Psoas muscle (tissue), 8 donors: Measurements from ENCODE around the gene CCDC3. TPM values are rescaled to one million over a fixed set of nuclear protein-coding genes. Genes with fewer than 3 reads are reported as not detected.
"Not testable (repeated sequence)": the region's sequence is repeated elsewhere in the genome, so short reads cannot be mapped to it uniquely, and the experiment has no call there.

Source experiments
- ATAC-seq, 4 donors: fragments of 200-7000 bp; cut with Tn5 transposase; one replicate each; pipeline ENCODE4 v1.9.1; 2020; ENCODE audit warnings: moderate library complexity in 3 of 4, mild to moderate bottlenecking in 2 of 4
- DNase-seq, 2 donors: peaks; one replicate each; pipeline ENCODE4 v3.0.0-alpha.2; 2020
- H3K27ac ChIP-seq: fragments of 200-600 bp; one replicate; pipeline ENCODE4 v1.8.0; 2022
- H3K27me3 ChIP-seq, 3 donors: fragments of 200-600 bp in 1 of 3; one replicate each; pipeline versions ENCODE4 v1.6.1 to v1.8.0; 2013 to 2022; ENCODE audit warnings: low read length in 2 of 3, mild to moderate bottlenecking in 2 of 3, moderate library complexity in 1 of 3; ENCODE audit not compliant: insufficient read depth in 3 of 3
- H3K36me3 ChIP-seq, 2 donors: fragments of 200-600 bp in 1 of 2; one replicate each; pipeline versions ENCODE4 v1.6.1 to v1.8.0; 2013 to 2022; ENCODE audit warnings: low read depth in 1 of 2, mild to moderate bottlenecking in 1 of 2, moderate library complexity in 1 of 2; ENCODE audit not compliant: insufficient read depth in 1 of 2
- H3K4me1 ChIP-seq: fragments of 200-600 bp; one replicate; pipeline ENCODE4 v1.8.0; 2022
- H3K4me3 ChIP-seq: fragments of 200-600 bp; one replicate; pipeline ENCODE4 v1.8.0; 2022; ENCODE audit warnings: mild to moderate bottlenecking
- H3K9me3 ChIP-seq: fragments of 200-600 bp; one replicate; pipeline ENCODE4 v1.8.0; 2022
- WGBS, 3 donors: extraction: QIAGEN DNeasy Blood & Tissue Kit; methylation state at CpG; one replicate each; pipeline versions ENCODE4 v1.1.6 to v1.1.7; 2013; 5-methylcytosine and 5-hydroxymethylcytosine counted together
- intact Hi-C, 2 donors: fragments of 100-400 bp; cut with DNase I; formaldehyde crosslinking; loops; one replicate each; pipeline versions ENCODE4 v1.11.0 to v1.14.2; 2022
- polyA plus RNA-seq, 3 donors: library from polyadenylated mRNA; stranded (reverse); fragments of 200-250 nt; gene quantifications; one replicate each; pipeline ENCODE4 v1.2.3, GENCODE V29; 2013
- total RNA-seq, 4 donors: library from RNA; stranded (reverse); fragmentation: NEBNext Ultra II Directional in 2 of 4; extraction: Animal tissue kit (Norgen Biotek cat#: 25700) in 2 of 4; gene quantifications; one replicate each; pipeline versions ENCODE4 v1.2.1 to v1.2.4, GENCODE V29; 2021 to 2023
- TF ChIP-seq, protein P1 (sequence below): fragments of 200-600 bp; IDR thresholded peaks from one replicate; pipeline ENCODE4 v1.8.0; 2022; ENCODE audit warnings: antibody characterized with exemption
- donor health status: healthy with polysubstance abuse.
- donor health status: DM: no; HTN: no; CAD: no; lungs with moderate emphysema.
- donor health status: Bipolar disorder and iron deficiency.
- donor health status: healthy.
- donor health status: DM: yes; HTN: yes; CAD: no.
- donor health status: DM: no; HTN: no; CAD: no.
- donor health status: DM: no; HTN: no; CAD: no.
- donor health status: DM: yes; HTN: yes; CAD: no.

CCDC3 gene
- total and polyA plus RNA-seq, 7 donors: 1.7 to 54.2 (median 6.2) TPM

- H3K27me3 ChIP-seq: no peaks in the 10 kb centered on the region
- TF ChIP-seq, protein P1, sequence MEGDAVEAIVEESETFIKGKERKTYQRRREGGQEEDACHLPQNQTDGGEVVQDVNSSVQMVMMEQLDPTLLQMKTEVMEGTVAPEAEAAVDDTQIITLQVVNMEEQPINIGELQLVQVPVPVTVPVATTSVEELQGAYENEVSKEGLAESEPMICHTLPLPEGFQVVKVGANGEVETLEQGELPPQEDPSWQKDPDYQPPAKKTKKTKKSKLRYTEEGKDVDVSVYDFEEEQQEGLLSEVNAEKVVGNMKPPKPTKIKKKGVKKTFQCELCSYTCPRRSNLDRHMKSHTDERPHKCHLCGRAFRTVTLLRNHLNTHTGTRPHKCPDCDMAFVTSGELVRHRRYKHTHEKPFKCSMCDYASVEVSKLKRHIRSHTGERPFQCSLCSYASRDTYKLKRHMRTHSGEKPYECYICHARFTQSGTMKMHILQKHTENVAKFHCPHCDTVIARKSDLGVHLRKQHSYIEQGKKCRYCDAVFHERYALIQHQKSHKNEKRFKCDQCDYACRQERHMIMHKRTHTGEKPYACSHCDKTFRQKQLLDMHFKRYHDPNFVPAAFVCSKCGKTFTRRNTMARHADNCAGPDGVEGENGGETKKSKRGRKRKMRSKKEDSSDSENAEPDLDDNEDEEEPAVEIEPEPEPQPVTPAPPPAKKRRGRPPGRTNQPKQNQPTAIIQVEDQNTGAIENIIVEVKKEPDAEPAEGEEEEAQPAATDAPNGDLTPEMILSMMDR: no peak
- no peak for DNase-seq
- 59 to 64% (median 64%) methylated on average over 8 of the region's 8 CpGs for WGBS, 3 donors
- no peak overlapping the region for H3K27ac ChIP-seq
- H3K4me3 ChIP-seq: no peak overlapping the region
- no peak for ATAC-seq
- no peaks in the 10 kb centered on the region for H3K4me1 ChIP-seq
- H3K36me3 ChIP-seq: no peaks in the 10 kb centered on the region
- H3K9me3 ChIP-seq: no peaks in the 10 kb centered on the region
- intact Hi-C loops: no loop called here
Measured at GRCh38 chr10:12873172-12873571, 128.3 kb downstream of the CCDC3 start.

- TF ChIP-seq, protein P1: no peak
- no peak for DNase-seq
- ATAC-seq: no peak
- no peaks in the 10 kb centered on the region for H3K4me1 ChIP-seq
- no peaks in the 10 kb centered on the region for H3K9me3 ChIP-seq
- WGBS, 3 donors: 69 to 77% (median 75%) methylated on average over 9 of the region's 9 CpGs
- intact Hi-C loops: no loop called here
- H3K4me3 ChIP-seq: no peak overlapping the region
- H3K27me3 ChIP-seq: no peaks in the 10 kb centered on the region
- no peaks in the 10 kb centered on the region for H3K36me3 ChIP-seq
- H3K27ac ChIP-seq: no peak overlapping the region
Measured at GRCh38 chr10:12872577-12872976, 128.9 kb downstream of the CCDC3 start.

DNA sequence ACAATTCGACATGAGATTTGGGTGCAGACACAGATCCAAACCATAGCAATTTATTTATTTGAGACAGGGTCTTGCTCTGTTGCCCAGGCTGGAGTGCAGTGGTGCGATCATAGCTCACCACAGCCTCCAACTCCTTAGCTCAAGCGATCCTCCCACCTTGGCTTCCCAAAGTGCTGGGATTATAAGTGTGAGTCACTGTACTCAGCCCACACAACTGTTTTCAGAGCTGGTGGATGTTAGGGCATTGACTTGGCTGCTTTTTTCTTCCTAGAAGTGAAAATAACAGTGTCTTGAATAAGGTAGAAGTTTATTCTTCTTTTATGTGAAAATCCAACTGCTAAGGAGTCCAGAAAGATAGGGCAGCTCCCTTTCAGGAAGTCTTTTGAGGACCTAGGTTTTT is 132.1 kb downstream of the CCDC3 start:
- Histone ChIP-seq H3K27me3 (no peaks in the 10 kb centered on the region), H3K9me3 (no peaks in the 10 kb centered on the region), H3K36me3 (no peaks in the 10 kb centered on the region), H3K4me1 (no peaks in the 10 kb centered on the region), H3K4me3 (no peak overlapping the region), H3K27ac (no peak overlapping the region)
- TF ChIP-seq, protein P1: no peak
- intact Hi-C loops: no loop called here
- ATAC-seq (no peak), DNase-seq (no peak)
- WGBS, 3 donors: 72 to 89% (median 89%) methylated on average over 3 of the region's 3 CpGs

DNA sequence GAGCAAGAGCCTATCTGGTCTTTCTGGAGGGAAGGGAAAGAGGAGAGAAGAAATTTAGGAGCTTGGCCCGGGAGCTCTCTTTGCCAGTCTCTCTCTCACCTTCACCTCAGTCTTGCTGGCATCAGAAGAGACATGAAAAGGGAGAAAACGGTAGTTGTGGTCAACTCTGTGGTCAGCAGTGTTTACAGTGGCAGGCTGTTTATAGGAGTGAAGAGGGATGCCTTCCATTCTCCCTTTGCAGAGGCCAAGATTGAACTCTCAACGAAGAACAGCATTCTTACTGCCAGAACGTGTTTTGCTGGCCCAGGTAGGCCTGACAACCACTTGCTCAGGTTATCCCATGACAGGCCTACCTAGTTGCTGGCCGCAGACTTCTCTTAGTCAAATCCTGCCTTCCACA is 133.3 kb downstream of the CCDC3 start:
- H3K27ac ChIP-seq: no peak overlapping the region
- TF ChIP-seq, protein P1: no peak
- no peaks in the 10 kb centered on the region for H3K36me3 ChIP-seq
- H3K4me1 ChIP-seq: no peaks in the 10 kb centered on the region
- ATAC-seq (no peak), DNase-seq (no peak)
- no peaks in the 10 kb centered on the region for H3K27me3 ChIP-seq
- WGBS, 3 donors: 73 to 78% (median 75%) methylated on average over 5 of the region's 5 CpGs
- H3K4me3 ChIP-seq: no peak overlapping the region
- no peaks in the 10 kb centered on the region for H3K9me3 ChIP-seq
- intact Hi-C loops: no loop called here

- intact Hi-C loops: not testable (repeated sequence)
- WGBS, 3 donors: 79 to 86% (median 86%) methylated on average over 6 of the region's 6 CpGs
Measured at GRCh38 chr10:12865515-12865914, 136.0 kb downstream of the CCDC3 start.

More at GRCh38 chr10:12865515-12865914, 136.0 kb downstream of the CCDC3 start:
- H3K4me3 ChIP-seq, H3K4me1 ChIP-seq, DNase-seq, H3K36me3 ChIP-seq, H3K9me3 ChIP-seq, H3K27ac ChIP-seq, H3K27me3 ChIP-seq, ATAC-seq: not testable (repeated sequence)
